GM18498 (cell line): ENCODE data around the gene RNF126.
"Not testable (repeated sequence)": the region's sequence is repeated elsewhere in the genome, so short reads cannot be mapped to it uniquely, and the experiment has no call there.

Experiments used
- ATAC-seq: cut with Tn5 transposase; IDR thresholded peaks from one replicate; pipeline ENCODE4 v1.9.1; 2021; ENCODE audit warnings: mild to moderate bottlenecking, moderate library complexity; ENCODE audit not compliant: unreplicated experiment

Gene RNF126

DNA sequence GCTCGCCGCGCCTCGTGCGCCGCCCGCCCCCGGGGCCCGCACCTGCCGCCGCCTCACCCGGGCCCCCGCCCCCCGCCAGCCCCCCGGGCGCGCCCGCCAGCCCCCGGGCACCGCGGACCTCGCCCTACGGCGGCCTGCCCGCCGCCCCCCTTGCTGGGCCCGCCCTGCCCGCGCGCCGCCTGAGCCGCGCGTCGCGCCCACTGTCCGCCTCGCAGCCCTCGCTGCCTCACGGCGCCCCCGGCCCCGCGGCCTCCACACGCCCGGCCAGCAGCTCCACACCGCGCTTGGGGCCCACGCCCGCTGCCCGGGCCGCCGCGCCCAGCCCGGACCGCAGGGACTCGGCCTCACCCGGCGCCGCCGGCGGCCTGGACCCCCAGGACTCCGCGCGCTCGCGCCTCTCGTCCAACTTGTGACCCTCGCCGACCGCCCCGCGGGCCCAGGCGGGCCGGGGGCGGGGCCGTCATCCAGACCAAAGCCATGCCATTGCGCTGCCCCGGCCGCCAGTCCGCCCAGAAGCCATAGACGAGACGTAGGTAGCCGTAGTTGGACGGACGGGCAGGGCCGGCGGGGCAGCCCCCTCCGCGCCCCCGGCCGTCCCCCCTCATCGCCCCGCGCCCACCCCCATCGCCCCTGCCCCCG lies 46.8 kb downstream of the RNF126 start:
- no peak for ATAC-seq

DNA sequence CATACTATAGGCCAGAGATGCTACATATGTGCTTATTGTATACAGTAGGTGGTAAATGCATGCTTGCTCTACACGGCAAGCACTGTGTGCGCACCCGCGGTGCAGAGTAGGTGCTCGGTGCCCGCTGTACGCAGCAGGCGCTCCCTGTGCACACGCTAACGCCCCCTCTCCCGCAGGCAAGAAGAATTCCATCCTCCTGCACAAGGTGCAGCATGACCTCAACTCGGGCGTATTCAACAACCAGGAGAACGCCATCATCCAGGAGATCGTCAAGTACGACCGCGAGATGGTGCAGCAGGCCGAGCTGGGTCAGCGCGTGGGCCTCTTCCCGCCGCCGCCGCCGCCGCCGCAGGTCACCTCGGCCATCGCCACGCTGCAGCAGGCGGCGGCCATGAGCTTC lies 47.4 kb downstream of the RNF126 start:
- no peak for ATAC-seq

DNA sequence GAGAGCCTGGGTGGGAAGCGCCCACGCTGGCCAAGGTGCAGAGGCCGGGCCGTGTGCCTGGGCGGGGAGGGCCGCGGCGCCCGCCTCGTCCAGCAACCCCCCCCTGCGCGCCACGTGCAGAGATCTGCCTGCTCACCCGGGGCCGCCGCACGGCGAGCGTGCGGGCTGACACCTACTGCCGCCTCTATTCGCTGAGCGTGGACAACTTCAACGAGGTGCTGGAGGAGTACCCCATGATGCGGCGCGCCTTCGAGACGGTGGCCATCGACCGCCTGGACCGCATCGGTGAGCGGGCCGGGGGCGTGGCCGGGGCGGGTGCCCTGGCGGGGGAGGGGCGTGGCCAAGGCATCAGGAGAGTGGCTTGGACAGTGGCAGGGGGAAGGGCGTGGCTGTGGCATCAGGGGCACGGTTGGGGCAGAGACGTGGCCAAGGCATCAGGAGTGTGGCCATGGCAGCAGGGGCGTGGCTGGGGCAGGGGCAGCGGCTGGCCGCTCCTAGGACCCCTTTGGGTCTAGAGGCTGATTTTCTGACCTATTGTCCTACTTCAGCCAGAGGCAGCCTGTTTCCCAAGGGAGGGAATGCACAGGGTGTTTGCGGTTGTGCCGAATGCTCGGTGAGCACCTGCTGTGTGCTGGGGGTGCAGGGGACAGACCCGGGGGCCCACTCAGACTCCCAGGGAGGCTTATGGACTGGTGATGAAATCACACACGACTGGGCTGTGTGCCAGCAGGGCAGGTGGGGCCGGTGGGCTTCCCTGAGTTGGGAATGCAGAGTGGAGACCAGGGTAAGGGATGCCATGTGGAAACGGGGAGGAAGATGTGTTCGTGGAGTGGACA lies 49.1 kb downstream of the RNF126 start:
- ATAC-seq = no peak

DNA sequence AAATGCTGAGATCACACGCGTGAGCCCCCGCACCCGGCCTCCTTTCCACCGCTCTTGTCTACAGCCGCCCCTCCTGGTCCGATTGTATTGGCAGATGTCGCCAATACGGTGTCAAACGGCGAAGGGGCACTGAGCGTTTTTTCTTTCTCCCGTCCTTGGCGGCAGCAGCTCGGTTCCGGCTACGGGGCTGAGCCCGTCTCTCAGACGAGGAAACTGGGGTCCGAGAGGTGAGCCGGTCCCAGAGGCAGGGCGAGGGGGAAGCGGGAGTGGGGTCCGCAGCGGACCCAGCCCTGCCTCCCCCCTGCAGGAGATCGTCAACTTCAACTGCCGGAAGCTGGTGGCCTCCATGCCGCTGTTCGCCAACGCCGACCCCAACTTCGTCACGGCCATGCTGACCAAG lies 50.1 kb downstream of the RNF126 start:
- ATAC-seq = no peak

DNA sequence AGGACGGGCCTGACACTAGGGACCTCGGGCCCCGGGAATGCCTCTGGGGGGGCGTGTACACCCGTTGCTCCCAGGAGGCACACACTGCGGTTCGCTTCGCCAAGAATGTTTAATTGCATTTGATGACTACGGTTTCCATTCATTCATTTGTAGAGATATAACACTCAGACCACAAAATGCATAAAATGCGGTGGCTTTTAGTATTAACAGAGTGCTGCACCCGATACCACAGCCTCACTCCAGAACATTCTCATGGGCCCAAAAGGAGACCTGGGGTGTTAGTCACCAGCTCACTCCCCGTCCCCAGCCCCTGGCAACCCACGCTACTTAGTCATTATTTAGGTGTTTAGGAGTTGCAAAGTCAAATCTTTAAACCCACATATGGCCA lies 51.5 kb downstream of the RNF126 start:
- no peak for ATAC-seq

DNA sequence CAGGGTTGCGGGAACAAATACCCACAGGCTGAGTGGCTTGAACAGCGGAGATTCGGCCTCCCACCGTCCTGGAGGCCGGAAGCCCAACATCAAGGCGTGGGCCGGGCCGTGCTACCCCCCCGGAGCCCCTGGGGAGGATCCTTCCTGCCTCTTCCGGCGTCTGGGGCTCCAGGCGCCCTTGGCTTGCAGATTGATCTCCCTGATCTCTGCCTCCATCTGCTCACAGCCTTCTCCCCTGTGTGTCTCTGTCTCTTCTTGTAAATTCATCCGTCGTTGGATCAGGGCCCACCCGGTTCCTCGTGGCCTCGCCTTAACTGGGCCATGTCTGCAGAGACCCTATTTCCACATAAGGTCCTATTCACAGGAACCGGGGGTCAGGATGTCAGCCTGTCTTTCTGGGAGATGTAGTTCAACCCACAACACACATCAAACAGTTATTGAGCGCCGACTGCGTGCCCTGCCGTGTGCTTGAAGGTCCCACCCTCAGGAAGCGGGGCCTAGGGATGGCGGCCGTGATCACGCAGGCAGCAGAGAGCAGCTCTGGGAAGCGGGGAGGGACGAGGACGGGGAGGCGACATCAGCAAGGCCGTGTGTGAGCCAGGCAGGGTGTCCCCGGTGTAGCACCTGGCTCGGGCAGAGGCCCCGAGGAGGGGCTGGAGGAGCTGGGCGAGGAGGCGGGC lies 52.1 kb downstream of the RNF126 start:
- ATAC-seq = no peak

DNA sequence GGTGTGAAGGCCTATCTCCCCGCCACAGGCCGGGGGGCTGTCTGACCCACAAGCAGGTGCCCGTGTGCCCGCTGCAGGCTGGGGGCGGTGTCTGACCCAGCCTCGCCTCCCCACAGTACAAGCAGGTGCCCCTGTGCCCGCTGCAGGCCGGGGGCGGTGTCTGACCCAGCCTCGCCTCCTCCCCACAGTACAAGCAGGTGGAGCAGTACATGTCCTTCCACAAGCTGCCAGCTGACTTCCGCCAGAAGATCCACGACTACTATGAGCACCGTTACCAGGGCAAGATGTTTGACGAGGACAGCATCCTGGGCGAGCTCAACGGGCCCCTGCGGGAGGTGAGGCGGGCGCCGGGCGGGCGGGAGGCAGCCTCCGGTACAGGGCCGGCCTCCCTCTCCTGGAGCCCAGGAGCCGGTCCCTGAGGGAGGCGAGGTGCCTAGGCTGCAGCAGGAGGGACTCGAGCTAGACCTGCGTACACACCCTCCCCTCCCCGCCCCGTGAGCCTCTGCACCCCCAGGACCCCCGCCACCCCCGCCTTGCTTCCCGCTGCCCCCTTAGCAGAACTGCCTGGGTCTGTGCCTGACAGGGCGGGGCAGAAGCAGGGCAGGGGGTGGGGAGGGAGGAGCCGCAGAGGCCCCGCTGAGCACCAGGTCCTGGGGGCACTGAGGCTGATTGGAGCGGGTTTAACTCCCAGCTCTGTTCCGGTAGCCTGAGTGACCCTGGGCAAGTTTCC lies 52.8 kb downstream of the RNF126 start:
- no peak for ATAC-seq

DNA sequence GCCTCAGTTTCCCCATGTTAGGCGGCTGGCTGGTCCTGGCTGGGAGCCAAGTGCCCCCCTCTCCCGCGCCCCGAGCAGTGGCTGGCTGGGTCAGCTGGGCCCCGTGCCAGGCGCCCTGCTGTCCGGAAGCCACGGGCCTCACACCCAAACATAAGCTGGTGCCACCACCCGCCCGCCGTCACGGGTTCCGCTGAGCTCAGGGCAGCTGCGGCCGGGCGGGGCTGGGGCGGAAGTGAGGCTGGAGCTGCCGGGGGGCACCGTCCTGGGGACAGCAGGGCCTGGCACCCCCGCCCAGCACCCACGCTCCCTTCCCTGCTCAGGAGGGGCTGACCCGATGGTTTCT lies 54.0 kb downstream of the RNF126 start:
- no peak for ATAC-seq

DNA sequence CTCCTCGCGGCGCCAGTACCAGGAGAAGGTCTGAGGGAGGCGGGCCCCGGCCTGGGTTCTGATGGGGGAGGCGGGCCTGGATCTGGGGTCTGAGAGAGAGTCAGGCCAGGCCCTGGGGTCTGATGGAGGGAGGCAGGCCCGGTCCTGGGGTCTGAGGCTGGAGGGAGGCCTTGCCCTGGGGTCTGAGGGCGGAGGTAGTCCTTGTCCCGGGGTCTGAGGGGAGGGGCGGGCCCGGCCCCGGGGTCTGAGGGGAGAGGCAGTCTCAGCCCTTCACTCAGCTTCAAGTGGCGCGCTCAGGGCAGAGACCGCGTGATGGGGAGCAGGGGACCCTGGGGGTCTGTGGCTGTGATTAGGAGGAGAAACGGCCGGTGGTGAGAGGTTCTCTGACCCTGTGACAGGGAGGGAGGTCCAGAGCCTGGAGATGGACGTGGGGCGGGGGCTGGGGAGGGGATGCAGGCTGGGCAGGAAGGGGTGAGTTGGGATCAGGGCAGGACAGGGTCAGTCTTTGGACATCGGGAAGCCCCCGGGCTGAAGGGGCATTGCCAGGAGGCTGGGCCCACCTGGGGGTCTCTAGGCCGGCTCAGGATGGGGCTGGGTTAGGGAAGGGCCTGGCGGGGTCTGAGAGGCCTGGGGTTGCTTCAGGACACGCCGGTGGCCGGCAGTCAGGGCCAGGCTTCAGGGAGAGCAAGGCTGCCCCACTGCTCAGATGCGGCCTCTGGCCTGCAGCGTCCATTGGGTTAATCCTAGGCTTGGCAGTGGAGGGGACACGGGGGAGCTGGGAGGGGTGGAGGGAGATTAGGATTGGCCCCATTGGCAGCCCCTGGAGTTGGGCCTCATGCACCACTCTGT lies 54.6 kb downstream of the RNF126 start:
- no peak for ATAC-seq

DNA sequence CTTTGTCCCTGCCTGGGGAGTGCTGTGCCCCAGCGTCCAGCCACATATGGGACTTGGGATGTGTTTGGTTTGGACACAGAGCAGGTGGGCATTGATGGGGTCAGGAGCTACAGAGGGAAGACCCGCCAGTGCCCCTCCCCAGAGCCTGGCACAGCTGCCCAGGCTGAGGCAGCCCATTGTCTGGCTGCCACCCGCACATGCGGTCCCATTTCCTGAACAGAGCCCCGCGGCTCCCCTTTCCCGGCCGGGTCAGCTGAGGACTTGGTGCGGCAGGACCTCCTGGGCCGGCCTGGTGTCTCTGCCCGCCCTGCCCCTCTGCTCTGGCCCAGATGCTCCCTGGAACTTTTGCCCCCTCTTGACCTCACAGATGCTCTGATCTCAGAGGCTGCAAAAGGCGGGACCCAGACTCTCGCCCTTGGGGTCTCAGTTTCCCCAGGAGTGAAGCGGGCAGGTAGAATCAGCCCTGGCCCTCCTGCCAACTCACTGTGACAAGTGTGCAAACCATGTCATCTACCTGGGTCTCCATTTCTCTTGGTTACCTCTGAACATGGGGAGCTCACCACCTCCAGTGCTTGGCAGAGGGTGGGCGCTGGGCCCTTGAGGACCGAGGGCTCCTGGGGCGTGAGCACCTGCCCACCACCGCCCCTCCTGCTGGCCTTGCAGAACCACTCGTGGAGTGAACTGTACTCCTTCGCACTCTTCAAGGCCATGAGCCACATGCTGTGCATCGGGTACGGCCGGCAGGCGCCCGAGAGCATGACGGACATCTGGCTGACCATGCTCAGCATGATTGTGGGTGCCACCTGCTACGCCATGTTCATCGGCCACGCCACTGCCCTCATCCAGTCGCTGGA lies 55.5 kb downstream of the RNF126 start:
- no peak for ATAC-seq

DNA sequence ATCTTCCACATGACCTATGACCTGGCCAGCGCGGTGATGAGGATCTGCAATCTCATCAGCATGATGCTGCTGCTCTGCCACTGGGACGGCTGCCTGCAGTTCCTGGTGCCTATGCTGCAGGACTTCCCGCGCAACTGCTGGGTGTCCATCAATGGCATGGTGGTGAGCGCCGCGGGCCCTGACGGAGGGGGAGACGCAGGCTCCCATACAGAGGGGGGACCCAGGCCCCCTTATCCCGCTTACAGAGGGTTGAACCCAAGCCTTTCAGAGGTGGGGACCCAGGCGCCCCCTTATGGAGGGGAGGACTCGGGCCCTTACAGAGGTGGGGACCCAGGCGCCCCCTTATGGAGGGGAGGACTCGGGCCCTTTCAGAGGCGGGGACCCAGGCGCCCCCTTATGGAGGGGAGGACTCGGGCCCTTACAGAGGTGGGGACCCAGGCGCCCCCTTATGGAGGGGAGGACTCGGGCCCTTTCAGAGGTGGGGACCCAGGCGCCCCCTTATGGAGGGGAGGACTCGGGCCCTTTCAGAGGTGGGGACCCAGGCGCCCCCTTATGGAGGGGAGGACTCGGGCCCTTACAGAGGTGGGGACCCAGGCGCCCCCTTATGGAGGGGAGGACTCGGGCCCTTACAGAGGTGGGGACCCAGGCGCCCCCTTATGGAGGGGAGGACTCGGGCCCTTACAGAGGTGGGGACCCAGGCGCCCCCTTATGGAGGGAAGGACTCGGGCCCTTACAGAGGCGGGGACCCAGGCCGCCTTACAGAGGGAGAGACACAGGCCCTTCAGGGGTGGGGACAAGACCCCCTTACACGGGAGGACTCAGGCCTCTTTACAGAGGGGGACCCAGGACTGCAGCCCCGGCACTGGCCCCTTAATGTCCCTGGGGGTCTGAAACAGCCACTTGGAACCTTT lies 57.7 kb downstream of the RNF126 start:
- ATAC-seq = not testable (repeated sequence)

DNA sequence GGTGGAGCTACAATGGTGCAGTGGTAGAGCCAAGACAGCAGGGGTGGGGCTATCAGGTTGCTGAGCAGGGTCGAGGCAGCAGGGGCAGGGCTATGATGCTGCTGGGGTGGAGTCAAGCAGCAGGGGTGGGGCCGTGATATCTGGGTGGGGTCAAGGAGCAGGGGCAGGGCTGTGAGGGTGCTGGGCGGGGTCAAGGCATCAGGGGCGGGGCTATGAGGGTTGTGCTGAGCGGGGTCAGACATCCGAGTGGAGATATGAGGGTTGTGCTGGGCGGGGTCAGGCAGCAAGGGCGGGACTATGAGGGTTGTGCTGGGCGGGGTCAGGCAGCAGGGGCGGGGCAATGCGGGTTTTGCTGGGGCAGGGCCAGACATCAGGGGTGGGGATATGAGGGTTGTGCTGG lies 58.7 kb downstream of the RNF126 start:
- ATAC-seq = no peak

DNA sequence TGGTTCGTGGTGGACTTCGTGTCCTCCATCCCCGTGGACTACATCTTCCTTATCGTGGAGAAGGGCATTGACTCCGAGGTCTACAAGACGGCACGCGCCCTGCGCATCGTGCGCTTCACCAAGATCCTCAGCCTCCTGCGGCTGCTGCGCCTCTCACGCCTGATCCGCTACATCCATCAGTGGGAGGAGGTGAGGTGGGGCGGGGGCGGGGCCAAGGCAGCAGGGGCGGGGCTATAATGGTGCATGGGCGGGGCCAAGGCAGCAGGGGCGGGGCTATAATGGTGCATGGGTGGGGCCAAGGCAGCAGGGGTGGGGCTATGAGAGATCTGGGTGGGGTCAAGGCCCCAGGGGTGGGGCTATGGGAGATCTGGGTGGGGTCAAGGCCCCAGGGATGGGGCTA lies 59.2 kb downstream of the RNF126 start:
- ATAC-seq = not testable (repeated sequence)

DNA sequence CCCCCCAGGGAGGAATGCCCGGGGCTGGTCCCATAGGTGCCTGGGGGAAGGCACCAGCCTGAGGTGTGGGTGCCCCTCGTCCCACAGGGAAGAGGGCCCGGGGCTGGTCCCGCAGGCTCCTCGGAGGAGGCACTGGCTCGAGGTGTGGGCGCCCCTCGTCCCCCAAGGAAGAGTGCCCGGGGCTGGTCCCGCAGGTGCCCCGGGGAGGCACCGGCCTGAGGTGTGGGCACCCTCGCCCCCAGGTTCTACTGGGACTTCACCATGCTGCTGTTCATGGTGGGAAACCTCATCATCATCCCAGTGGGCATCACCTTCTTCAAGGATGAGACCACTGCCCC lies 59.7 kb downstream of the RNF126 start:
- not testable (repeated sequence) for ATAC-seq

DNA sequence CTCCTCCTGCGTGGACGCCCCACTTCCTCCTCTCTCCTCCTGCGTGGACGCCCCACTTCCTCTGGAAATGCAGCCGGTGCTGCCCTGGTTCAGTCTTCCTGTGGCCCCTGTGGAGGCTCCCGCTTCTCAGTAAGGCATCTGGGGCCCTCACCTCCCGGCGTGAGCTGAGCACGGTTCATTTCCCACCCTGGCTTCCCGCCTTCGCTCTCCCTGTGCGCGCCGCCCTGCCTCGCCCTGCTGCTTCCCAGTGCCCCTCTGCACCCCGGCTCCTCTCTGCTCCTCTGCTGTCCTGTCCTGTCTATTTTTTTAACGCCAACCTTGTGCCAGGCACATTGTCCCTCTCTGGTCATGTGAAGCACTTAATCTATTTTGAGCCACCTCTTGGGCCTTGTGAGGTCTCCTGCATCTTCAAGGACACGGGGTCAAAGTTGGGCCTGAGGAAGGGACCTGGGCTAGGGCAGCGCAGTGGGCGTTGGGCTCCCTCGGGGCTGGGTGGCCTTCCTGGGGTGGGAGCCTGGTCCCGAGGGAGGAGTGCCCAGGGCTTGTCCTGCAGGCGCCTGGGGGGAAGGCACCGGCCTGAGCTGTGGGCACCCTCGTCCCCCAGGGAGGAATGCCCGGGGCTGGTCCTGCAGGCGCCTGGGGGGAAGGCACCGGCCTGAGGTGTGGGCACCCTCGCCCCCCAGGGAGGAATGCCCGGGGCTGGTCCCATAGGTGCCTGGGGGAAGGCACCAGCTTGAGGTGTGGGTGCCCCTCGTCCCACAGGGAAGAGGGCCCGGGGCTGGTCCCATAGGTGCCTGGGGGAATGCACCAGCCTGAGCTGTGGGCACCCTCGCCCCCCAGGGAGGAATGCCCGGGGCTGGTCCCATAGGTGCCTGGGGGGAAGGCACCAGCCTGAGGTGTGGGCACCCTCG lies 60.4 kb downstream of the RNF126 start:
- ATAC-seq = no peak

DNA sequence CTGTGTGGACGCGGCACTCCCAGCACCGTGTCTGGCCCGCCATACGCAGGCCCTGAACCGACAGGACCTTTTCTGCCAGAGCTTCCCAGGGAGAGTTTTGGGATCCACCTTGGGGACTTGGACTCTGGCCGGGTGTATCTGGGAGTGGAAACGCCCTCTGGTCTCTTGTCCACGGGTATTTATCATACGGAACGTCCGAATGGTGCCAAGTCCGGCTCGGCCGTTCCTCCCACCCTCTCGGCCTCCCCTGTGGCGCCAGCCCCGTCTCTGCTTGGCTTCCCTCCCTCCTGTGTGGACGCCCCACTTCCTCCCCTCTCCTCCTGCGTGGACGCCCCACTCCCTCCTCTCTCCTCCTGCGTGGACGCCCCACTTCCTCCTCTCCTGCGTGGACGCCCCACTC lies 61.2 kb downstream of the RNF126 start:
- ATAC-seq = no peak

DNA sequence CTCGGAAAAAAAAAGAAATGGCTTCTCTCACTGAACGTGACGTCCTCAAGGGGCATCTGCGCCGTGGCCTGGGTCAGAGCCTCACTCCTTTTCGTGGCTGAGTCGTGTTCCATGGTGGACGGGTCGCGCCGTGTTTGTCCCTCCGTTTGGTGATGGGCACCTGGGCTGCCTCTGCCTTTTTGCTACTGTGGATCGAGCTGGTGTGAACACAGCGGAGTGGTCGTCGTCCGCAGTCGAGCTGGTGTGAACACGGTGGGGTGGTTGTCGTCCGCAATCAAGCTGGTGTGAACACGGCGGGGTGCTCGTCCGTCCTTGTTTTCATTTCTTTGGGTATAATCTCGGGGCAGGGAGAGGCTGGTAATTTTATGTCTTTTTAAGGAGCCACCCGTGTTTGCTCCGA lies 61.7 kb downstream of the RNF126 start:
- no peak for ATAC-seq
